Upper lobe of right lung (tissue), 1 donor: Measurements from ENCODE around the gene LTB. TPM values are rescaled to one million over a fixed set of nuclear protein-coding genes. Genes with fewer than 3 reads are reported as not detected.

Experiments used
- ATAC-seq: fragments of 200-7000 bp; cut with Tn5 transposase; one replicate; pipeline ENCODE4 v1.9.1; 2020; ENCODE audit warnings: mild to moderate bottlenecking, moderate library complexity
- DNase-seq: peaks from one replicate; pipeline ENCODE4 v3.0.0-alpha.2; 2020
- H3K27ac ChIP-seq: fragments of 200-600 bp; one replicate; pipeline ENCODE4 v1.8.0; 2022
- H3K27me3 ChIP-seq: fragments of 200-600 bp; one replicate; pipeline ENCODE4 v1.8.0; 2022; ENCODE audit warnings: mild to moderate bottlenecking
- H3K36me3 ChIP-seq: fragments of 200-600 bp; one replicate; pipeline ENCODE4 v1.8.0; 2022
- H3K4me1 ChIP-seq: fragments of 200-600 bp; one replicate; pipeline ENCODE4 v1.8.0; 2022
- H3K4me3 ChIP-seq: fragments of 200-600 bp; one replicate; pipeline ENCODE4 v1.8.0; 2022; ENCODE audit warnings: mild to moderate bottlenecking
- H3K9me3 ChIP-seq: fragments of 200-600 bp; one replicate; pipeline ENCODE4 v1.8.0; 2022
- CTCF ChIP-seq: fragments of 200-600 bp; IDR thresholded peaks from one replicate; pipeline ENCODE4 v1.8.0; 2022; ENCODE audit warnings: antibody characterized with exemption
- intact Hi-C: fragments of 100-400 bp; cut with DNase I; formaldehyde crosslinking; loops from one replicate; pipeline ENCODE4 v1.11.0; 2022
- total RNA-seq: library from RNA; stranded (reverse); fragmentation: NEBNext Ultra II Directional; extraction: Animal tissue kit (Norgen Biotek cat#: 25700); gene quantifications from one replicate; pipeline ENCODE4 v1.2.1, GENCODE V29; 2021
- donor health status: DM: no; HTN: yes; CAD: no; lungs with severe emphysema.

LTB gene
- total RNA-seq, 1 donor from 2014 or later = 6.2 TPM

- TF ChIP-seq CTCF = no peak
- intact Hi-C loops = no loop called here
- Histone ChIP-seq H3K4me1 (peaks cover 23% of the 10 kb centered on the region), H3K27me3 (no peaks in the 10 kb centered on the region), H3K36me3 (peaks cover 100% of the 10 kb centered on the region), H3K27ac (no peak overlapping the region), H3K9me3 (no peaks in the 10 kb centered on the region), H3K4me3 (no peak overlapping the region)
- DNase-seq (no peak), ATAC-seq (no peak)
Measured at GRCh38 chr6:31535538-31536324, 46.5 kb downstream of the LTB start.

- ATAC-seq = no peak
- DNase-seq = no peak
- no peak for TF ChIP-seq CTCF
Measured at GRCh38 chr6:31534521-31535040, 47.6 kb downstream of the LTB start.

GRCh38 chr6:31534011-31534410, 48.2 kb downstream of the LTB start:
- no peak for TF ChIP-seq CTCF
- Histone ChIP-seq H3K27me3 (no peaks in the 10 kb centered on the region), H3K9me3 (no peaks in the 10 kb centered on the region), H3K4me1 (peaks cover 6% of the 10 kb centered on the region), H3K36me3 (peaks cover 97% of the 10 kb centered on the region), H3K27ac (no peak overlapping the region), H3K4me3 (no peak overlapping the region)
- DNase-seq = no peak
- no peak for ATAC-seq
- intact Hi-C loops = no loop called here

More at GRCh38 chr6:31534521-31535040, 47.6 kb downstream of the LTB start:
- Histone ChIP-seq H3K27ac (no peak overlapping the region), H3K4me1 (peaks cover 12% of the 10 kb centered on the region), H3K4me3 (no peak overlapping the region), H3K27me3 (no peaks in the 10 kb centered on the region), H3K36me3 (peaks cover 100% of the 10 kb centered on the region), H3K9me3 (no peaks in the 10 kb centered on the region)
- intact Hi-C loops = no loop called here

- no peak for TF ChIP-seq CTCF
- intact Hi-C loops = no loop called here
Measured at GRCh38 chr6:31533455-31533841, 48.8 kb downstream of the LTB start.

GRCh38 chr6:31532644-31533454, 49.4 kb downstream of the LTB start:
- intact Hi-C loops = no loop called here
- ATAC-seq (no peak), DNase-seq (no peak)
- Histone ChIP-seq H3K27me3 (no peaks in the 10 kb centered on the region), H3K27ac (no peak overlapping the region), H3K4me3 (no peak overlapping the region), H3K9me3 (no peaks in the 10 kb centered on the region), H3K36me3 (peaks cover 85% of the 10 kb centered on the region), H3K4me1 (no peaks in the 10 kb centered on the region)
- no peak for TF ChIP-seq CTCF

More at GRCh38 chr6:31533455-31533841, 48.8 kb downstream of the LTB start:
- no peak for DNase-seq
- H3K4me1 ChIP-seq = peaks cover under 1% of the 10 kb centered on the region
- peaks cover 91% of the 10 kb centered on the region for H3K36me3 ChIP-seq
- no peak overlapping the region for H3K4me3 ChIP-seq
- ATAC-seq = no peak
- no peaks in the 10 kb centered on the region for H3K27me3 ChIP-seq
- no peaks in the 10 kb centered on the region for H3K9me3 ChIP-seq
- no peak overlapping the region for H3K27ac ChIP-seq
